SK-N-SH (cell line): ENCODE data around the gene MEN1. TPM values are rescaled to one million over a fixed set of nuclear protein-coding genes. Genes with fewer than 3 reads are reported as not detected.

ENCODE experiments used
- CTCF ChIA-PET: fragments of 300-600, 350-600 bp; formaldehyde crosslinking; extraction: SDS; loops from one replicate; lab custom pipeline; 2021; lab: Yijun Ruan, JAX
- POLR2A ChIA-PET: fragments of 350-600 bp; sonication (Branson Sonifier 250); formaldehyde crosslinking; extraction: SDS; loops from one replicate; lab custom pipeline; 2020; ENCODE audit warnings: antibody characterized with exemption, inconsistent platforms; lab: Yijun Ruan, JAX
- DNase-seq: peaks from one replicate; pipeline ENCODE4 v3.0.0; 2012
- H2AFZ ChIP-seq: fragments of 200-600 bp; sonication (generic); 2 replicates; pipeline ENCODE4 v1.8.1; 2016; ENCODE audit warnings: antibody characterized with exemption, mild to moderate bottlenecking, low read depth
- H3F3A ChIP-seq: fragments of 200-600 bp; sonication (generic); replicated peaks from 2 replicates; pipeline ENCODE3; 2016; ENCODE audit warnings: antibody characterized with exemption, mild to moderate bottlenecking; ENCODE audit not compliant: insufficient read depth
- H3K27ac ChIP-seq, 2 experiments: fragments of 200-500 bp in 1 of 2; fragments of 200-600 bp in 1 of 2; sonication (Bioruptor generic) in 1 of 2; sonication (generic), shearing (Covaris generic) in 1 of 2; 2 replicates each; pipeline versions ENCODE4 v1.5.1 to v1.6.1; 2014 to 2016; ENCODE audit warnings: low read depth in 2 of 2, inconsistent platforms in 1 of 2, low read length in 1 of 2, mild to moderate bottlenecking in 1 of 2, mixed read lengths in 1 of 2
- H3K27me3 ChIP-seq: fragments of 200-600 bp; sonication (generic), shearing (Covaris generic); 2 replicates; pipeline ENCODE4 v1.6.1; 2016; ENCODE audit warnings: mixed run types; ENCODE audit not compliant: insufficient read depth
- H3K36me3 ChIP-seq, 2 experiments: fragments of 200-500 bp in 1 of 2; fragments of 200-600 bp in 1 of 2; sonication (Bioruptor generic) in 1 of 2; sonication (generic) in 1 of 2; replicated peaks in 1 of 2; 2 replicates each; pipeline versions ENCODE3 to v1.5.1; 2014 to 2016; ENCODE audit warnings: low read length in 1 of 2, mild to moderate bottlenecking in 1 of 2; ENCODE audit not compliant: insufficient read depth in 2 of 2, control insufficient read depth in 1 of 2
- H3K4me1 ChIP-seq, 2 experiments: fragments of 200-500 bp in 1 of 2; fragments of 200-600 bp in 1 of 2; sonication (Bioruptor generic) in 1 of 2; sonication (generic), shearing (Covaris generic) in 1 of 2; 2 replicates each; pipeline versions ENCODE4 v1.5.1 to v1.6.1; 2014 to 2016; ENCODE audit warnings: low read depth in 1 of 2, low read length in 1 of 2, mixed run types in 1 of 2; ENCODE audit not compliant: insufficient read depth in 2 of 2, control insufficient read depth in 1 of 2
- H3K4me2 ChIP-seq: fragments of 200-600 bp; sonication (generic), shearing (Covaris generic); 2 replicates; pipeline ENCODE4 v1.6.1; 2017; ENCODE audit warnings: mixed run types
- H3K4me3 ChIP-seq, 2 experiments: fragments of 200-500 bp in 1 of 2; fragments of 200-600 bp in 1 of 2; sonication (Bioruptor generic) in 1 of 2; sonication (generic), shearing (Covaris generic) in 1 of 2; 2 replicates each; pipeline versions ENCODE4 v1.5.1 to v1.8.1; 2014 to 2016; ENCODE audit warnings: low read depth in 2 of 2, inconsistent platforms in 1 of 2, low read length in 1 of 2, mild to moderate bottlenecking in 1 of 2, mixed read lengths in 1 of 2, moderate library complexity in 1 of 2
- H3K79me2 ChIP-seq: fragments of 200-600 bp; sonication (generic); 2 replicates; pipeline ENCODE4 v1.8.1; 2017; ENCODE audit warnings: mild to moderate bottlenecking; ENCODE audit not compliant: insufficient read depth
- H3K9ac ChIP-seq: fragments of 200-600 bp; sonication (generic); 2 replicates; pipeline ENCODE4 v1.6.1; 2017; ENCODE audit warnings: mixed run types
- H3K9me2 ChIP-seq: fragments of 200-600 bp; sonication (generic); 2 replicates; pipeline ENCODE4 v1.6.1; 2017; ENCODE audit warnings: mixed run types
- H3K9me3 ChIP-seq: fragments of 200-600 bp; sonication (generic); 2 replicates; pipeline ENCODE4 v1.6.1; 2017; ENCODE audit warnings: mixed run types, mild to moderate bottlenecking, moderate library complexity
- H4K20me1 ChIP-seq: fragments of 200-600 bp; sonication (generic); 2 replicates; pipeline ENCODE4 v1.6.1; 2017; ENCODE audit warnings: mild to moderate bottlenecking, mixed run types; ENCODE audit not compliant: insufficient read depth
- EP300 ChIP-seq, 2 experiments: IDR thresholded peaks; 2 replicates each; pipeline versions ENCODE4 v1.4.0 to v1.6.1; 2012; ENCODE audit warnings: borderline replicate concordance in 1 of 2, low read depth in 1 of 2, low read length in 1 of 2
- EZH2phosphoT487 ChIP-seq: fragments of 200-600 bp; sonication (generic); IDR thresholded peaks from 2 replicates; pipeline ENCODE4 v1.6.1; 2017; ENCODE audit warnings: low read depth, mixed run types, mild to moderate bottlenecking, antibody characterized with exemption, moderate library complexity, borderline replicate concordance
- FOSL2 ChIP-seq: IDR thresholded peaks from 2 replicates; pipeline ENCODE4 v1.4.0; 2012; ENCODE audit warnings: low read depth, mild to moderate bottlenecking, moderate library complexity, borderline replicate concordance
- FOXM1 ChIP-seq: IDR thresholded peaks from 2 replicates; pipeline ENCODE4 v1.4.0; 2012; ENCODE audit warnings: low read depth, mild to moderate bottlenecking
- GATA2 ChIP-seq: sonication (generic); formaldehyde crosslinking; IDR thresholded peaks from 2 replicates; pipeline ENCODE4 v1.5.0; 2020; ENCODE audit warnings: mild to moderate bottlenecking, missing genetic modification reagents
- POLR2AphosphoS5 ChIP-seq: IDR thresholded peaks from 2 replicates; pipeline ENCODE4 v1.6.1; 2012; ENCODE audit warnings: low read depth, low read length
- RAD21 ChIP-seq: IDR thresholded peaks from 2 replicates; pipeline ENCODE4 v1.6.1; 2012; ENCODE audit warnings: mild to moderate bottlenecking, low read length
- REST ChIP-seq: IDR thresholded peaks from 2 replicates; pipeline ENCODE4 v1.6.1; 2012; ENCODE audit warnings: mild to moderate bottlenecking, low read depth, low read length, moderate library complexity
- SIN3A ChIP-seq: IDR thresholded peaks from 2 replicates; pipeline ENCODE4 v1.6.1; 2012; ENCODE audit warnings: low read depth, mild to moderate bottlenecking, low read length, moderate library complexity, borderline replicate concordance
- SMC3 ChIP-seq: IDR thresholded peaks from 2 replicates; pipeline ENCODE4 v1.6.1; 2012; ENCODE audit warnings: low read depth, low read length, improper control_type of control experiment
- TAF1 ChIP-seq: IDR thresholded peaks from 2 replicates; pipeline ENCODE4 v1.6.1; 2012; ENCODE audit warnings: low read depth, mild to moderate bottlenecking, low read length, moderate library complexity, borderline replicate concordance
- TCF12 ChIP-seq: IDR thresholded peaks from 2 replicates; pipeline ENCODE4 v1.4.0; 2012
- USF1 ChIP-seq: IDR thresholded peaks from 2 replicates; pipeline ENCODE4 v1.4.0; 2012; ENCODE audit warnings: low read depth, borderline replicate concordance
- YY1 ChIP-seq: IDR thresholded peaks from 2 replicates; pipeline ENCODE4 v1.4.0; 2012; ENCODE audit warnings: low read depth, mild to moderate bottlenecking
- ZBTB33 ChIP-seq: IDR thresholded peaks from 2 replicates; pipeline ENCODE4 v1.4.0; 2012; ENCODE audit warnings: low read depth, borderline replicate concordance
- WGBS: methylation state at CpG from one replicate; pipeline ENCODE4 v1.1.6; 2017; ENCODE audit warnings: low lambda C conversion rate; 5-methylcytosine and 5-hydroxymethylcytosine counted together
- polyA plus RNA-seq, 3 experiments: library from polyadenylated mRNA; depleted of rRNA; stranded (reverse); fragments of >200 nt; gene quantifications; 2 replicates each; pipeline ENCODE4 v1.2.3, GENCODE V29; 2012

The MEN1 gene
- polyA plus RNA-seq, 1 of the 3 experiments (the other 2 are of a cell fraction) = 52.9 TPM

GRCh38 chr11:64771861-64772260 lies 38.5 kb downstream of the MEN1 start (continued):
- no peak for TF ChIP-seq REST

GRCh38 chr11:64770120-64770519 lies 40.2 kb downstream of the MEN1 start:
- H3K4me1 ChIP-seq = no peaks in the 10 kb centered on the region; a peak in 3 of 4 replicates
- TF ChIP-seq USF1 (no peak), SIN3A (no peak), TAF1 (no peak), ZBTB33 (no peak)
- POLR2A ChIA-PET = no interaction called here
- peaks cover 88% of the 10 kb centered on the region for H4K20me1 ChIP-seq
- no peaks in the 10 kb centered on the region for H3K9me3 ChIP-seq
- H3F3A ChIP-seq = peaks cover 40% of the 10 kb centered on the region
- H3K79me2 ChIP-seq = peaks cover 80% of the 10 kb centered on the region
- 0 out of 4 replicates have a peak overlapping the region, but pooled peaks of 1 of the 2 experiments have one; percentile 3 for H3K27ac ChIP-seq
- no peak overlapping the region for H3K4me3 ChIP-seq
- H3K9me2 ChIP-seq = no peaks in the 10 kb centered on the region
- no peak overlapping the region for H2AFZ ChIP-seq
- peaks cover 87 to 95% of the 10 kb centered on the region in 2 experiments for H3K36me3 ChIP-seq
- 96% methylated on average over 12 of the region's 12 CpGs for whole genome bisulfite sequencing
- no peak overlapping the region for H3K4me2 ChIP-seq
- CTCF ChIA-PET = interaction anchor here (0.6 to 2.6 kb wide), 5 partner anchors 8 to 460 kb away, joined by 3 to 14 read pairs (median 4); no protein-coding TSS in a partner anchor
- H3K9ac ChIP-seq = no peak overlapping the region
- no peak for DNase-seq
- H3K27me3 ChIP-seq = no peaks in the 10 kb centered on the region

- peaks cover 78% of the 10 kb centered on the region for H3K79me2 ChIP-seq
- ChIA-PET POLR2A (no interaction called here), CTCF (interaction anchor here (1.5 to 2.4 kb wide), 3 partner anchors 78 to 117 kb away, joined by 3 to 10 read pairs (median 6); no protein-coding TSS in a partner anchor)
- WGBS = 98% methylated on average over 6 of the region's 6 CpGs
- H3F3A ChIP-seq = peaks cover 43% of the 10 kb centered on the region
- no peak overlapping the region for H2AFZ ChIP-seq
- H3K27ac ChIP-seq = 0 out of 4 replicates have a peak overlapping the region, but pooled peaks of 1 of the 2 experiments have one; percentile 3
- H4K20me1 ChIP-seq = peaks cover 88% of the 10 kb centered on the region
- no peak overlapping the region for H3K4me3 ChIP-seq
- H3K9me3 ChIP-seq = no peaks in the 10 kb centered on the region
- no peak overlapping the region for H3K9ac ChIP-seq
- peaks cover 87 to 96% of the 10 kb centered on the region in 2 experiments for H3K36me3 ChIP-seq
- H3K9me2 ChIP-seq = no peaks in the 10 kb centered on the region
- H3K4me1 ChIP-seq = peaks cover 0 to 3% of the 10 kb centered on the region in 2 experiments; a peak in 3 of 4 replicates
- DNase-seq = no peak
- no peak overlapping the region for H3K4me2 ChIP-seq
- no peaks in the 10 kb centered on the region for H3K27me3 ChIP-seq
- TF ChIP-seq SIN3A (no peak), FOSL2 (no peak), REST (no peak), RAD21 (no peak), EP300 (IDR thresholded peaks at IDR 0.05; ENCODE audit: borderline replicate concordance in 1 of 2, low read depth in 1 of 2, low read length in 1 of 2) (no peak), TCF12 (no peak), YY1 (no peak), POLR2AphosphoS5 (no peak), SMC3 (no peak), EZH2phosphoT487 (no peak), FOXM1 (no peak), GATA2 (CRISPR knock-in tag) (no peak)
Observed at GRCh38 chr11:64769283-64769682, 41.1 kb downstream of the MEN1 start.
